Testis (tissue), 2 donors: ENCODE data around the gene CPA1.

Source experiments
- POLR2A ChIP-seq: fragments of 450-650 bp; IDR thresholded peaks from one replicate; pipeline ENCODE4 v1.6.1; 2017; ENCODE audit warnings: antibody characterized with exemption, mild to moderate bottlenecking, moderate library complexity
- TF ChIP-seq, protein P1 (sequence below), 3 experiments: fragments of 450-650 bp in 2 of 3; fragments of 200-600 bp in 1 of 3; sonication (generic) in 1 of 3; IDR thresholded peaks; one replicate each; pipeline ENCODE4 v1.5.1; 2016 to 2019; ENCODE audit warnings: antibody characterized with exemption in 3 of 3, mild to moderate bottlenecking in 2 of 3, moderate library complexity in 1 of 3

DNA sequence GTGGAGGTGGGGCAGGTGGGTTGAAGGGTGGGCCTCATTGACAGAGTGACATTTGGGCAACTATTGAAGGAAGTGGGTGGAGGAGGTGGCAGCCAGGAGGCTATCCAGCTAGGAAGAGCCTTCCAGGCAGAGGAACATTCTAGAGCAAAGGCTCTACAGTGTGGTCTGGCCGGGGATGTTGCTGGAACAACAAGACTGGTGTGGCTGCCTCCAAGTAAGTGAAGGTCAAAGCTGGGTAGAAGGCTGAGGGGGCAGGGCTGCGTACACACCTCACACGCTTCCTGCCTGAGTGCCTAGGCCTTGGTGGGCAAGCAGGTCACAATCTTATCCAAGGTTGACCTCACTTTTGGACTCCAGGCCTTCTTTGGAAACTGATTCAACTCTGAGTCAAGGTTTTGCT lies 6.6 kb downstream of the CPA1 start:
- no peak for TF ChIP-seq POLR2A
- TF ChIP-seq, protein P1, sequence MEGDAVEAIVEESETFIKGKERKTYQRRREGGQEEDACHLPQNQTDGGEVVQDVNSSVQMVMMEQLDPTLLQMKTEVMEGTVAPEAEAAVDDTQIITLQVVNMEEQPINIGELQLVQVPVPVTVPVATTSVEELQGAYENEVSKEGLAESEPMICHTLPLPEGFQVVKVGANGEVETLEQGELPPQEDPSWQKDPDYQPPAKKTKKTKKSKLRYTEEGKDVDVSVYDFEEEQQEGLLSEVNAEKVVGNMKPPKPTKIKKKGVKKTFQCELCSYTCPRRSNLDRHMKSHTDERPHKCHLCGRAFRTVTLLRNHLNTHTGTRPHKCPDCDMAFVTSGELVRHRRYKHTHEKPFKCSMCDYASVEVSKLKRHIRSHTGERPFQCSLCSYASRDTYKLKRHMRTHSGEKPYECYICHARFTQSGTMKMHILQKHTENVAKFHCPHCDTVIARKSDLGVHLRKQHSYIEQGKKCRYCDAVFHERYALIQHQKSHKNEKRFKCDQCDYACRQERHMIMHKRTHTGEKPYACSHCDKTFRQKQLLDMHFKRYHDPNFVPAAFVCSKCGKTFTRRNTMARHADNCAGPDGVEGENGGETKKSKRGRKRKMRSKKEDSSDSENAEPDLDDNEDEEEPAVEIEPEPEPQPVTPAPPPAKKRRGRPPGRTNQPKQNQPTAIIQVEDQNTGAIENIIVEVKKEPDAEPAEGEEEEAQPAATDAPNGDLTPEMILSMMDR (IDR thresholded peaks at IDR 0.05) = no peak
